Activated CD4-positive, alpha-beta T cell treated with anti-CD3 and anti-CD28 coated beads for 24 hours (primary cell): Measurements from ENCODE around the gene LYVE1.

Experiments
- DNase-seq, 2 donors: peaks; one replicate each; pipeline ENCODE4 v3.0.0-alpha.2; 2020; ENCODE audit warnings: low read depth in 2 of 2

The LYVE1 gene

DNA sequence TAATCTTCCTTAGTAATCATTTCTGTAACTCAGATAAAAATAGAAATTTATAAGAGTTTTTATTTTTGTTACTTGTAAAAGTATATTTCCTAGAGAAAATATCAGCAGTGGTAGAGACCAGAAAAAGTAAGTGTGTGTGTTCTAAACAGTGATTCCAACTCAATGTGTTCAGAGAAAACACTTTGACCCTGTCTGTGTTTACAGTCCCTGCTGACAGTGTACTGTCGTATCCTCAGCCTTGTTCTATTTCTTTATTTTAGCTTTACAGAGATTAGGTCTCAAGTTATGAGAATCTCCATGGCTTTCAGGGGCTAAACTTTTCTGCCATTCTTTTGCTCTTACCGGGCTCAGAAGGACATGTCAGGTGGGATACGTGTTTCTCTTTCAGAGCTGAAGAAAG lies 10.2 kb downstream of the LYVE1 start:
- no peak for DNase-seq

GRCh38 chr11:10556590-10556989 lies 11.9 kb downstream of the LYVE1 start:
- no peak for DNase-seq

- no peak for DNase-seq
These were observed 16.6 kb downstream of the LYVE1 start for GRCh38 chr11:10551845-10552352.

GRCh38 chr11:10551290-10551592 lies 17.2 kb downstream of the LYVE1 start:
- DNase-seq: no peak

GRCh38 chr11:10550503-10551289 lies 17.8 kb downstream of the LYVE1 start:
- no peak for DNase-seq

DNA sequence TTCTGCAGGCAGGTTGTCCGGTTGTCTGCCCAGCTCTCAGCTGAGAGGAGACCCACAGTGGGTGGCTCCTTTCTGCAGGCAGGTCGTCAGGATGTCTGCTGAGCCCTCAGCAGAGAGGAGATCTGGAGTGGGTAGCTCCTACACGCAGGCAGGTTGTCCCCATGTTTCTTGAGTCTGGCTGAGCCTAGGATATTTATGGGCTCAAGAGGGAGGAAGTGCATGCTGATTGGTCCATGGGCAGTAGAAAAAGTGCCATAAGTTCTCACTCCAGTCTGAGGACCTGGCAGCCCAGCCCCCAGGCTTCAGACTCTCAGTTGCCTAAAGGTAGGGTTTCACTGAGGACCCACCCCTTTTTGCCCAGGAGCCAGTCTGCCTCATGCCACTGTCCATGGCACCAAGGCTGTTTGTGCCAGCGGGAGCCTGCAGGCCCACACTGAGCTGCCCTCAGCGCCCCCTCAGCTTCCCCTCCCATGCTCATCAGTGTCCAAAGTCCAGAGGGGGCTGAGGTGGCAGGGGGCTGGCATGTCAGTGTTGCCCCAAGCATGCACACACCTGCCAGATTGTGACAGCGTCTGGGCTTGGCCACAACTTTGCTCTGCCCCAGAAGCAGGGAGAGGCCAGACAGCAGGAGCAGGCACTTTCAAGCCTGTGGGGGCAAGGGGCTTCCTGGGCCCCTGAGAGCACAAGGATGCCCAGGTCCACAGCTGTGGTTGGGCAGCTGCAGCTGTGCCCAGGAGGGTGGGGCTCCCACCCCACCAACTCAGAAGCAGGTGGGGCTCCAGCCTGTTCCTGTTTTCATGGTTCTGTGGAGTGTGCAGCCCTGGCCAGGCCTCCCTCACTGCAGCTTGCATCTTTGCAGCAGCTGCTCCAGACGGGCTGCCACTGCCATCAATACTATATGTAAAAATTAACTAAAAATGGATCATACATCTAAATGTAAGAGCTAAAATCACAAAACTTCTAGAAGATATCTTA lies 23.7 kb downstream of the LYVE1 start:
- DNase-seq: no peak

GRCh38 chr11:10543782-10544181 lies 24.7 kb downstream of the LYVE1 start:
- DNase-seq: no peak

DNA sequence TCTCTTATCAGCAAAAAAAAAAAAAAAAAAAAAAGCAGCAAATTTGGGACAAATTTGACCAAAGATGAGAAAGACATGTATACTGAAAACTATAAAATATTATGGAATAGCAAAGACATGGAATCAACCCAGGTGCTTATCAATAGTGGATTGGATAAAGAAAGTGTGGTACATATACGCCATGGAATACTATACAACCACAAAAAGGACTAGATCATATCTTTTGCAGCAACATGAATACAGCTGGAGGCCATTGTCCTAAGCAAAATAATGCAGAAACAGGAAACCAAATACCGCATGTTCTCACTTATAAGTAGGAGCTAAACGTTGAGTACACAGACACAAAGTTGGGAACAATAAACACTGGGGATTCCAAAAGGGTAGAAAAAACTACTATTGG lies 25.7 kb downstream of the LYVE1 start:
- no peak for DNase-seq

GRCh38 chr11:10541561-10541930 lies 26.9 kb downstream of the LYVE1 start:
- DNase-seq: no peak

DNA sequence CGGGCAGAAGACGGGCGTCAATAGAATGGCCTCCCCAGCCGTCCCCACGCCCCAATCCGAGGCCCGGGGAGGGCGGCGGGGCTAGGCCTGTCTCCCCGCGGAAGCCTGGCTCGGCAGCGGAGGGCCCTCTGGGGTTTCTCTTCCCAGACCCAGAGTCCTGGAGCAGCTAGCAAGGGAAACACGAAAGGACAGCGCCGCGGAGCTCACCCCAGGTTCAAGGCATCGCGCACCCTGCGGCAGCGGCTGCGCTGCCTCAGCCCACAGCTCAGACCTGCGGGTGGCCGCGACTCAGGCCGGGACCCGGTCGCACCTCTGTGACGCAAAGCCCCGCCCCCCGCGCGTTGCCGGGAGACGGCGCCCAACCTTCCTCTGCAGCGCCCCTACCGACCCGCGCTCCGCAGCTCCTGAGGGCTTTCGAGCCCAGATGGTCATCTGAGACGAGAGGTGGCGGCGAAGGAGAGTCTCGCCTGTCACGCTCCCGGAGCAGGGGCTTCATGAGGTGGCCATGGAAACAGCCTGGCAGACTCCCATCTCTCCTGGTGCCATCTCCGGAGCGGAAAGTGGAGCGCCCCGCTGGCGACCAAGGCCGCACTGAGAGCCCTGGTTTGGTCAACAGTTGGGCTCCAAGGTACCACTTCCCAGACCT lies 27.4 kb downstream of the LYVE1 start, which contains the start of gene RNF141:
Gene RNF141 (minus strand): TSS at position 273 of the 646 bp plus-strand sequence. CDS start 7,029 bp downstream, outside the sequence.
- DNase-seq: peak; percentile 95 to 97

- DNase-seq: no peak
These were observed 27.9 kb downstream of the LYVE1 start for GRCh38 chr11:10540546-10540914.

- no peak for DNase-seq
These were observed 29.1 kb downstream of the LYVE1 start for GRCh38 chr11:10539339-10539738.

DNA sequence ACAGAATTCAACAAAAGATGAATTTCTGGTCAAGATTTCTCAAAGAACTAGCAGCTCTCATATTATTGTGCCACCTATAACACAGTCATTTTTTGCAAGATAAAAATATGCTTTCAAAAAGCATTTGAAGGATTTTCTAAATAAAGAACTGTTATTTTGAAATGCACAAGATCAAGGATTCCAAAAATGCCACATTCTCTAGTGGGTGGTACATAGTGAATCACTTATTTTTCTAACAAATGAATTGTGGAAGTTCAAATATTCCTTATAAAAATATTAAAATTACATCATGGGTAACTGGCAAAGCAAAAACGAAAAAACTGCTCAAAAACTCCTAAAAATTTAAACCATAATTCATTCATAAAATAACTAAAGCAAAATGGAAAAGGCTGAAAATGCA lies 29.5 kb downstream of the LYVE1 start:
- DNase-seq: no peak

DNA sequence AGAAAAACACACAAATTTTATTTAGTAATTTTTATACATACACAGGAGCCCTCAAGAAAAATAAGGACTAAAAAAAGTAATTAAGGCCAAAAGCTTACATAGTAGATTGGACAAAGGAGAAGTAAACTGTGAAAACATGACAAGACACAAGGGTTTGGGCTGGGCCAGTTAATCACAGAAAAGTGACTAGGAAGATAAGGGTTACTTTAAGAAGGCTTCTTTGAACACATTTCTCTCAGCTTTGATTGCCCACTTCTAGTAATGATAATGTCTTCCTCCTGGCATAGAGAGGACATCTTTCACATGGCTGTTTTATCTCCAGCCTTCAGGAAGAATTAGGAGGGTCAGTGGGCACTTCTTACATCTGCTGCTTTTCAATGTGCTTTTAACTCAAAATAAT lies 30.9 kb downstream of the LYVE1 start:
- no peak for DNase-seq

DNA sequence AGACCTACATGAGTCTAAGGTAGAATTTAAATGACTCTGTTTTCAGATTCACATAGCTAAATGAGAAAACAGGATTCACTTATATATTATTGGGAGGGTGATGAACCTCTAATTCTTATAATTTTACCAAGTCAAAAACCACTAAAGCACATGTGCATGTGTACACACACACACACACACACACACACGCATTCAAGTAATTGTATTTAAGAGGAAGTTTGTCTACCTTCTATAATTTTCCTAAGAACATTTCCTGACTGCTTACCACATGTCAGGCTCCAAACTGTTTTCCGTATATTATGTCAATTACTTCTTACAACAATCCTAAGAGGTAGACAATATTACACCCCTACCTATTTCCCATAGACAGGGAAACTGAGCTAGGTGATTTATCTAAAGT lies 34.1 kb downstream of the LYVE1 start:
- no peak for DNase-seq

DNA sequence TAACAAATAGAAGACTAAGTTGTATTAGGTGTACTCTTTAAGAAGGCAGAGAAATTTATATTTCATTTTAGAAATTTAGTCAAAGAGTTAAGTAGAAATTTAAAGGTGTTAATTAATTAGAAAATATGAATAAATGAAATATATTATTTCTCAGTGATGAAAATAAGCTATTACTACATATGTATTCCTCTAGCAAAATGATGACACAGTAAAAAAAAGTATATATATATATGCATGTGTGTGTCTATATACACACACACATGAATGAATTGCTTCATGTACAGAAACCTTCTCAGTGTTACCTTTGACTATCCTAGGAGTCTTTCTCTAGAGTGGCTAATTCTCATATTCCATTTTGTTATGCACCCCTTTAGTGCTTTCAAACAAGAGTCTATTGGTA lies 35.1 kb downstream of the LYVE1 start:
- no peak for DNase-seq

GRCh38 chr11:10532526-10532925 lies 35.9 kb downstream of the LYVE1 start:
- no peak for DNase-seq

- DNase-seq: no peak
These were observed 39.2 kb downstream of the LYVE1 start for GRCh38 chr11:10529279-10529678.

GRCh38 chr11:10528121-10528520 lies 40.3 kb downstream of the LYVE1 start:
- DNase-seq: no peak

- no peak for DNase-seq
These were observed 41.2 kb downstream of the LYVE1 start for GRCh38 chr11:10526974-10527918.

DNA sequence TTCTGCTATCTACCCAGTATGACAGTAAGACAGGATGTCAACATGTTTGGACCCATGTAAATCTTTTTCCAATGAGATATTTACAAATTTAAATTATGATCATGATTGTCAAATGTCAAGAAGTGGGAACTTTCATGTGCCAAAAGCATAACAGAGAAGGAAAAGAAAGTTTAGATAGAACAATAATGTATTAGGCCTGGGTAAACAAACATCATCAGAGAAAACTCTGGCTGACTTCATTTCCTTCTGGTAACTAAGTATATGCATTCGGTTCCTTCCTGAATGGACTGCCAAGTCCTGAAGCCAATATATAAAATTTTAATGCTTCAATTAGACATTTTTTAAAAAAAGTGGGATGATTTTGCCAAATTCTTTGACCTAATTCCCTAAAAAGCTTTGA lies 44.0 kb downstream of the LYVE1 start:
- no peak for DNase-seq
